ENCODE measurements around the gene TSPAN18.

- TF ChIP-seq, protein P1, sequence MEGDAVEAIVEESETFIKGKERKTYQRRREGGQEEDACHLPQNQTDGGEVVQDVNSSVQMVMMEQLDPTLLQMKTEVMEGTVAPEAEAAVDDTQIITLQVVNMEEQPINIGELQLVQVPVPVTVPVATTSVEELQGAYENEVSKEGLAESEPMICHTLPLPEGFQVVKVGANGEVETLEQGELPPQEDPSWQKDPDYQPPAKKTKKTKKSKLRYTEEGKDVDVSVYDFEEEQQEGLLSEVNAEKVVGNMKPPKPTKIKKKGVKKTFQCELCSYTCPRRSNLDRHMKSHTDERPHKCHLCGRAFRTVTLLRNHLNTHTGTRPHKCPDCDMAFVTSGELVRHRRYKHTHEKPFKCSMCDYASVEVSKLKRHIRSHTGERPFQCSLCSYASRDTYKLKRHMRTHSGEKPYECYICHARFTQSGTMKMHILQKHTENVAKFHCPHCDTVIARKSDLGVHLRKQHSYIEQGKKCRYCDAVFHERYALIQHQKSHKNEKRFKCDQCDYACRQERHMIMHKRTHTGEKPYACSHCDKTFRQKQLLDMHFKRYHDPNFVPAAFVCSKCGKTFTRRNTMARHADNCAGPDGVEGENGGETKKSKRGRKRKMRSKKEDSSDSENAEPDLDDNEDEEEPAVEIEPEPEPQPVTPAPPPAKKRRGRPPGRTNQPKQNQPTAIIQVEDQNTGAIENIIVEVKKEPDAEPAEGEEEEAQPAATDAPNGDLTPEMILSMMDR (IDR thresholded peaks at IDR 0.05; ENCODE audit: low read depth, low read length): no peak
- TF ChIP-seq EZH2phosphoT487 (IDR thresholded peaks at IDR 0.05; ENCODE audit: low read depth): no peak
These were observed 189.6 kb downstream of the TSPAN18 start for GRCh38 chr11:44916331-44916730.

Measured in OCI-LY3 (cell line).